ENCODE results near the gene IDH3G.

- no peak for TF ChIP-seq FOXA1 (IDR thresholded peaks at IDR 0.05)
- no peak for TF ChIP-seq L3MBTL2 (conservative IDR thresholded peaks at IDR 0.05)
- no peak for TF ChIP-seq NFRKB (IDR thresholded peaks at IDR 0.05)
These were observed 57.2 kb downstream of the IDH3G start for GRCh38 chrX:153736871-153737441.
